ENCODE measurements around the gene OR2Z1. TPM values are rescaled to one million over a fixed set of nuclear protein-coding genes. Genes with fewer than 3 reads are reported as not detected.

The OR2Z1 gene
- total and polyA plus RNA-seq, 4 donors: not detected

- no peak for TF ChIP-seq CTCF (IDR thresholded peaks at IDR 0.05; ENCODE audit: control extremely low read depth, extremely low read depth)
- ATAC-seq (ENCODE audit: insufficient read depth, low FRiP score): no peak
- DNase-seq: no peak
- Histone ChIP-seq H3K27me3 (ENCODE audit: control insufficient read depth in 3 of 3, insufficient read depth in 3 of 3, low read length in 2 of 3) (no peaks in the 10 kb centered on the region), H3K36me3 (ENCODE audit: control insufficient read depth in 4 of 4, insufficient read depth in 4 of 4, low read length in 4 of 4) (no peaks in the 10 kb centered on the region), H3K9ac (ENCODE audit: insufficient read depth in 1 of 2, low read length in 2 of 2) (no peak overlapping the region), H3K27ac (ENCODE audit: low read depth in 1 of 2, low read length in 1 of 2) (no peak overlapping the region), H3K4me1 (ENCODE audit: control insufficient read depth in 5 of 5, insufficient read depth in 5 of 5, low read length in 5 of 5) (peaks cover 0 to under 1% (median 0%) of the 10 kb centered on the region in 5 donors), H3K9me3 (ENCODE audit: control insufficient read depth in 4 of 4, insufficient read depth in 3 of 4, low read length in 3 of 4) (peaks cover 0 to 14% (median 0%) of the 10 kb centered on the region in 4 donors), H3K4me3 (no peak overlapping the region)
Measured at GRCh38 chr19:8678244-8678807, 43.1 kb upstream of the OR2Z1 start.

- H3K27ac ChIP-seq (ENCODE audit: low read depth in 1 of 2, low read length in 1 of 2): no peak overlapping the region
- no peak for TF ChIP-seq CTCF (IDR thresholded peaks at IDR 0.05; ENCODE audit: control extremely low read depth, extremely low read depth)
- ATAC-seq (ENCODE audit: insufficient read depth, low FRiP score) (no peak), DNase-seq (no peak)
- H3K27me3 ChIP-seq (ENCODE audit: control insufficient read depth in 3 of 3, insufficient read depth in 3 of 3, low read length in 2 of 3): no peaks in the 10 kb centered on the region
- peaks cover 0 to 11% (median 0%) of the 10 kb centered on the region in 4 donors for H3K9me3 ChIP-seq (ENCODE audit: control insufficient read depth in 4 of 4, insufficient read depth in 3 of 4, low read length in 3 of 4)
- no peak overlapping the region for H3K4me3 ChIP-seq
- no peaks in the 10 kb centered on the region for H3K36me3 ChIP-seq (ENCODE audit: control insufficient read depth in 4 of 4, insufficient read depth in 4 of 4, low read length in 4 of 4)
- H3K4me1 ChIP-seq (ENCODE audit: control insufficient read depth in 5 of 5, insufficient read depth in 5 of 5, low read length in 5 of 5): no peaks in the 10 kb centered on the region
- H3K9ac ChIP-seq (ENCODE audit: insufficient read depth in 1 of 2, low read length in 2 of 2): no peak overlapping the region
- WGBS, 2 donors: 86 to 88% methylated on average over 5 of the region's 5 CpGs
Measured at GRCh38 chr19:8680676-8681344, 40.6 kb upstream of the OR2Z1 start.

- TF ChIP-seq CTCF (IDR thresholded peaks at IDR 0.05; ENCODE audit: control extremely low read depth, extremely low read depth): no peak
- ATAC-seq (ENCODE audit: insufficient read depth, low FRiP score) (no peak), DNase-seq (no peak)
- Histone ChIP-seq H3K4me1 (ENCODE audit: control insufficient read depth in 5 of 5, insufficient read depth in 5 of 5, low read length in 5 of 5) (no peaks in the 10 kb centered on the region), H3K36me3 (ENCODE audit: control insufficient read depth in 4 of 4, insufficient read depth in 4 of 4, low read length in 4 of 4) (no peaks in the 10 kb centered on the region), H3K27me3 (ENCODE audit: control insufficient read depth in 3 of 3, insufficient read depth in 3 of 3, low read length in 2 of 3) (no peaks in the 10 kb centered on the region), H3K4me3 (no peak overlapping the region), H3K9me3 (ENCODE audit: control insufficient read depth in 4 of 4, insufficient read depth in 3 of 4, low read length in 3 of 4) (peaks cover 0 to 11% (median 0%) of the 10 kb centered on the region in 4 donors), H3K27ac (ENCODE audit: low read depth in 1 of 2, low read length in 1 of 2) (no peak overlapping the region), H3K9ac (ENCODE audit: insufficient read depth in 1 of 2, low read length in 2 of 2) (no peak overlapping the region)
- 76 to 80% methylated on average over 2 of the region's 2 CpGs for WGBS, 2 donors
Measured at GRCh38 chr19:8681345-8682029, 39.9 kb upstream of the OR2Z1 start.

Data from lung (tissue), 12 donors.